Nephron (organoid): Measurements from ENCODE around the gene CHD8.
"Not testable (repeated sequence)": the region's sequence is repeated elsewhere in the genome, so short reads cannot be mapped to it uniquely, and the experiment has no call there.

ENCODE experiments used
- H3K27ac Mint-ChIP-seq, 3 experiments: 2 replicates each; pipeline ENCODE4 v1.8.0; 2020; ENCODE audit warnings: mixed read lengths in 3 of 3, mild to moderate bottlenecking in 2 of 3, moderate library complexity in 1 of 3
- H3K27me3 Mint-ChIP-seq: 2 replicates; pipeline ENCODE4 v1.8.0; 2021; ENCODE audit warnings: low read depth, mild to moderate bottlenecking, moderate library complexity, mixed read lengths
- H3K36me3 Mint-ChIP-seq: 2 replicates; pipeline ENCODE4 v1.8.0; 2020; ENCODE audit warnings: low read depth, mixed read lengths
- H3K4me1 Mint-ChIP-seq: 2 replicates; pipeline ENCODE4 v1.8.0; 2020; ENCODE audit warnings: mixed read lengths
- H3K4me3 Mint-ChIP-seq, 3 experiments: 2 replicates each; pipeline ENCODE4 v1.8.0; 2020; ENCODE audit warnings: mild to moderate bottlenecking in 3 of 3, mixed read lengths in 3 of 3, moderate library complexity in 2 of 3
- H3K9me3 Mint-ChIP-seq: 2 replicates; pipeline ENCODE4 v1.8.0; 2020; ENCODE audit warnings: mixed read lengths
- CTCF ChIP-seq, 3 experiments: fragments of 200-600 bp; sonication (generic); IDR thresholded peaks; one replicate each; pipeline ENCODE4 v1.5.0; 2021; ENCODE audit warnings: antibody characterized with exemption in 3 of 3; ENCODE audit not compliant: unreplicated experiment in 3 of 3

Gene CHD8

GRCh38 chr14:21383848-21384493, 72.0 kb downstream of the CHD8 start, which contains the start of gene SUPT16H:
SUPT16H (minus strand) TSS chr14:21384019; CDS start chr14:21383927, 92 bp downstream.
- Mint-ChIP-seq H3K4me1 (peaks cover 23% of the 10 kb centered on the region), H3K36me3 (peaks cover 38% of the 10 kb centered on the region), H3K27me3 (no peaks in the 10 kb centered on the region), H3K4me3 (peak within 1 kb of the TSS; percentile 89 to 98 (median 96)), H3K27ac (peak within 1 kb of the TSS; percentile 100), H3K9me3 (no peaks in the 10 kb centered on the region)
- no peak for TF ChIP-seq CTCF (IDR thresholded peaks at IDR 0.05; ENCODE audit: unreplicated experiment in 3 of 3)

- Mint-ChIP-seq H3K27ac (peak overlapping the region; percentile 100), H3K4me3 (peak overlapping the region; percentile 89 to 98 (median 96)), H3K4me1 (peaks cover 23% of the 10 kb centered on the region), H3K9me3 (no peaks in the 10 kb centered on the region), H3K36me3 (peaks cover 31% of the 10 kb centered on the region), H3K27me3 (no peaks in the 10 kb centered on the region)
- no peak for TF ChIP-seq CTCF (IDR thresholded peaks at IDR 0.05; ENCODE audit: unreplicated experiment in 3 of 3)
Measured at GRCh38 chr14:21382886-21383847, 72.8 kb downstream of the CHD8 start.

- no peak for TF ChIP-seq CTCF (IDR thresholded peaks at IDR 0.05; ENCODE audit: unreplicated experiment in 3 of 3)
- no peaks in the 10 kb centered on the region for H3K9me3 Mint-ChIP-seq
- H3K4me1 Mint-ChIP-seq = peaks cover 23% of the 10 kb centered on the region
- H3K4me3 Mint-ChIP-seq = peak overlapping the region; percentile 89 to 98 (median 96)
- no peaks in the 10 kb centered on the region for H3K27me3 Mint-ChIP-seq
- H3K27ac Mint-ChIP-seq = peak overlapping the region; percentile 90 to 100 (median 100)
- H3K36me3 Mint-ChIP-seq = peaks cover 29% of the 10 kb centered on the region
Measured at GRCh38 chr14:21382095-21382494, 73.8 kb downstream of the CHD8 start.

GRCh38 chr14:21379338-21379737, 76.6 kb downstream of the CHD8 start:
- H3K36me3 Mint-ChIP-seq = peaks cover 15% of the 10 kb centered on the region
- H3K9me3 Mint-ChIP-seq = no peaks in the 10 kb centered on the region
- H3K4me1 Mint-ChIP-seq = peaks cover 20% of the 10 kb centered on the region
- no peak for TF ChIP-seq CTCF (IDR thresholded peaks at IDR 0.05; ENCODE audit: unreplicated experiment in 3 of 3)
- H3K27me3 Mint-ChIP-seq = no peaks in the 10 kb centered on the region
- no peak overlapping the region for H3K27ac Mint-ChIP-seq
- H3K4me3 Mint-ChIP-seq = no peak overlapping the region

GRCh38 chr14:21373980-21374379, 81.9 kb downstream of the CHD8 start:
- no peak overlapping the region for H3K4me3 Mint-ChIP-seq
- no peak for TF ChIP-seq CTCF (IDR thresholded peaks at IDR 0.05; ENCODE audit: unreplicated experiment in 3 of 3)
- H3K36me3 Mint-ChIP-seq = peaks cover 53% of the 10 kb centered on the region

GRCh38 chr14:21372814-21373213, 83.1 kb downstream of the CHD8 start:
- not testable (repeated sequence) for H3K4me1 Mint-ChIP-seq, H3K27ac Mint-ChIP-seq, H3K4me3 Mint-ChIP-seq, H3K27me3 Mint-ChIP-seq, H3K9me3 Mint-ChIP-seq
- H3K36me3 Mint-ChIP-seq = peaks cover 62% of the 10 kb centered on the region

More at GRCh38 chr14:21373980-21374379, 81.9 kb downstream of the CHD8 start:
- Mint-ChIP-seq H3K9me3 (no peaks in the 10 kb centered on the region), H3K27me3 (no peaks in the 10 kb centered on the region), H3K4me1 (no peaks in the 10 kb centered on the region), H3K27ac (no peak overlapping the region)
